ENCODE measurements around the gene CYBA. TPM values are rescaled to one million over a fixed set of nuclear protein-coding genes. Genes with fewer than 3 reads are reported as not detected.

Gene CYBA
- total and polyA plus RNA-seq, 10 of the 15 experiments (the other 5 are each of a cell fraction or from before 2014, with no cell fraction given) = 0.55 to 598 (median 258) TPM

GRCh38 chr16:88634141-88634993 is 16.5 kb downstream of the CYBA start (continued):
- no peak for TF ChIP-seq E2F8 (IDR thresholded peaks at IDR 0.05; ENCODE audit: low read depth, partially characterized antibody)
- TF ChIP-seq NRF1 (conservative IDR thresholded peaks at IDR 0.05; ENCODE audit: low read depth, low read length) = no peak
- TF ChIP-seq HCFC1 (IDR thresholded peaks at IDR 0.05; ENCODE audit: low read length) = no peak
- no peak for TF ChIP-seq POLR2AphosphoS2 (IDR thresholded peaks at IDR 0.05; ENCODE audit: low read depth, low read length)
- TF ChIP-seq BCLAF1 (IDR thresholded peaks at IDR 0.05) = no peak
- TF ChIP-seq KDM1A (IDR thresholded peaks at IDR 0.05; ENCODE audit: borderline replicate concordance) = no peak

Measured in GM12878 (cell line).